ENCODE results near the gene HIVEP3. TPM values are rescaled to one million over a fixed set of nuclear protein-coding genes. Genes with fewer than 3 reads are reported as not detected.
A peak's percentile ranks its signal among the peaks of the same experiment; 100 is the strongest.

HIVEP3 gene
- total RNA-seq, 1 experiment from 2014 or later = 1.2 TPM

DNA sequence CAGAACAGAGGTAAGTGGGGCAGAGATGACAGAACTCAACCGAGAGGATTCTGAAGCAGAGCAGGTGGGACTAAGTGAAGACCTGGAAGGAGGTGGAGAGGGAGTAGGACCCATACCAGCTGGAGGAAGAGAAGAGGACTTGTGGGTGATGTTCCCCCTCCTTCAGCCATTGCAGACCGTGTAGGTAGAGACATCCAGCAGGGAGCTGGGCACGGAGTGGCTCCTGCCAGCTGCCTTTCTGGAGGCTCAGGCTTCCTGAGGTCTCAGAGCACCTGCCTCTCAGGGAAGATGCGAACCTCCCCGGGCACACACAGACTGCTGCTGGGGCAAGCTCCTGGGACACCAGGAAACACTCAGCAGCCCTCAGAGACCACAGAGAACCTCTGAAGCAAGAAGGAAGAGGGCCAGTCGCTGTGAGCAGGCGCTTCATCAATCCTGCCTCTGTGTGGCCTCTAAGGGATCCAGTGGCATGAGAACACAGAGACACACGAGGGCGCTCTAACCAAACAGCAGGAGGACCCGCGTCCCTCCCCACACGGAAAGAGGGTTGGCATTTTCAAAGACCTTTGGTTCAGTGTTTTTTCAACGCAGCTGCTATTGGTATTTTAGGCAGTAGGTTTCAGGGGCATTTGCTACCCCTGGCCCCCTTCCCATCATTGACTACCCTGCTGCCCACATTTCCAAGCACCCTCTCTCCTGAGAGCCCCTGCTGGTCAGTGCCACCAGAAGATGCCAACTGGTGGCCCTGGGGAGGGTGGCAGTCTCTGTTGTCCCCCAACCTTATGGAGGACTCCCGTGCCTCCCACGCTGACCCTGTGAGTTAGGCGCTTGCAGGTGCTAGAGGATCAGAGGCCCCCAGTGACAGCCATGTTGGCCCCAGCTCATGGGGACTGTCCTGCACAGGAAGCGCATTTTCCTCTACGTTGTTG is 344.7 kb downstream of the HIVEP3 start:
- intact Hi-C loops (cut with micrococcal nuclease) = loop anchor here (1.0 to 5.0 kb wide), 3 partner anchors 221 to 598 kb away; no protein-coding TSS in a partner anchor
- Mint-ChIP-seq H3K27me3 (ENCODE audit: insufficient read depth, unreplicated experiment) (no peaks in the 10 kb centered on the region), H3K4me1 (ENCODE audit: insufficient read depth, unreplicated experiment) (no peaks in the 10 kb centered on the region), H3K9me3 (ENCODE audit: unreplicated experiment) (no peaks in the 10 kb centered on the region), H3K36me3 (ENCODE audit: insufficient read depth, unreplicated experiment) (peaks cover 6% of the 10 kb centered on the region), H3K4me3 (ENCODE audit: unreplicated experiment) (no peak overlapping the region), H3K27ac (ENCODE audit: low read depth, unreplicated experiment) (no peak overlapping the region)
- POLR2A ChIA-PET = interaction anchor here (0.5 to 0.6 kb wide), 2 partner anchors 19 to 525 kb away, joined by 3 to 5 read pairs; no protein-coding TSS in a partner anchor
- peak; percentile 82 for DNase-seq (ENCODE audit: unreplicated experiment)
- CTCF ChIA-PET = interaction anchor here (0.5 to 4.9 kb wide), 56 partner anchors 9 to 1756 kb away, joined by 3 to 37 read pairs (median 3); no protein-coding TSS in a partner anchor
- BruUV-seq (replicated peaks) = no TSS peak
- TF ChIP-seq, protein P1, sequence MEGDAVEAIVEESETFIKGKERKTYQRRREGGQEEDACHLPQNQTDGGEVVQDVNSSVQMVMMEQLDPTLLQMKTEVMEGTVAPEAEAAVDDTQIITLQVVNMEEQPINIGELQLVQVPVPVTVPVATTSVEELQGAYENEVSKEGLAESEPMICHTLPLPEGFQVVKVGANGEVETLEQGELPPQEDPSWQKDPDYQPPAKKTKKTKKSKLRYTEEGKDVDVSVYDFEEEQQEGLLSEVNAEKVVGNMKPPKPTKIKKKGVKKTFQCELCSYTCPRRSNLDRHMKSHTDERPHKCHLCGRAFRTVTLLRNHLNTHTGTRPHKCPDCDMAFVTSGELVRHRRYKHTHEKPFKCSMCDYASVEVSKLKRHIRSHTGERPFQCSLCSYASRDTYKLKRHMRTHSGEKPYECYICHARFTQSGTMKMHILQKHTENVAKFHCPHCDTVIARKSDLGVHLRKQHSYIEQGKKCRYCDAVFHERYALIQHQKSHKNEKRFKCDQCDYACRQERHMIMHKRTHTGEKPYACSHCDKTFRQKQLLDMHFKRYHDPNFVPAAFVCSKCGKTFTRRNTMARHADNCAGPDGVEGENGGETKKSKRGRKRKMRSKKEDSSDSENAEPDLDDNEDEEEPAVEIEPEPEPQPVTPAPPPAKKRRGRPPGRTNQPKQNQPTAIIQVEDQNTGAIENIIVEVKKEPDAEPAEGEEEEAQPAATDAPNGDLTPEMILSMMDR (IDR thresholded peaks at IDR 0.05; ENCODE audit: unreplicated experiment) = peak; percentile 92

DNA sequence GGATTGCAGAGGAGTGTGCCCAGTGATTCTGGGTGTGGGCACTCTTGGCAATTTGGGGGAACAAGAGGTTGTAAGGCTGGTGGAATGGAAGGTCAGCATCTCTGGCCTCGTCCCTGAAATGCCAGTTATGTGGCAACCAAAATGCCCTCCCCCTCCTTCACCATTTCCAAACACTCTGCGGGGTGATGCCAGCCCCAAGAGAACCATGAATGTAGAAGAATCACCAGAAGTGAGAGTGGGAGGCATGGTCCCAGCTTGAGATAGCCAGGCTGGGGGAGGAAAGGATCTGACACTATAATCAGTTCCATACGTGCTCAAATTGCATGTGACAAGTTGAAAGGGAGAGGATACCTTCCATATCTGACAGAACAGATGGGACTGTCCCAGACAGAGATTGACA is 345.5 kb downstream of the HIVEP3 start:
- no peak overlapping the region for H3K27ac Mint-ChIP-seq (ENCODE audit: low read depth, unreplicated experiment)
- H3K36me3 Mint-ChIP-seq (ENCODE audit: insufficient read depth, unreplicated experiment) = peaks cover 6% of the 10 kb centered on the region
- CTCF ChIA-PET = interaction anchor here (0.6 to 4.9 kb wide), 38 partner anchors 8 to 891 kb away, joined by 3 to 37 read pairs (median 4); no protein-coding TSS in a partner anchor
- intact Hi-C loops (cut with micrococcal nuclease) = loop anchor here (5.0 kb wide), 2 partner anchors 464 to 599 kb away; no protein-coding TSS in a partner anchor
- POLR2A ChIA-PET = no interaction called here
- H3K9me3 Mint-ChIP-seq (ENCODE audit: unreplicated experiment) = no peaks in the 10 kb centered on the region
- no peak for DNase-seq (ENCODE audit: unreplicated experiment)
- H3K27me3 Mint-ChIP-seq (ENCODE audit: insufficient read depth, unreplicated experiment) = no peaks in the 10 kb centered on the region
- TF ChIP-seq, protein P1 (IDR thresholded peaks at IDR 0.05; ENCODE audit: unreplicated experiment) = no peak
- BruUV-seq (replicated peaks) = no TSS peak
- no peaks in the 10 kb centered on the region for H3K4me1 Mint-ChIP-seq (ENCODE audit: insufficient read depth, unreplicated experiment)
- H3K4me3 Mint-ChIP-seq (ENCODE audit: unreplicated experiment) = no peak overlapping the region

DNA sequence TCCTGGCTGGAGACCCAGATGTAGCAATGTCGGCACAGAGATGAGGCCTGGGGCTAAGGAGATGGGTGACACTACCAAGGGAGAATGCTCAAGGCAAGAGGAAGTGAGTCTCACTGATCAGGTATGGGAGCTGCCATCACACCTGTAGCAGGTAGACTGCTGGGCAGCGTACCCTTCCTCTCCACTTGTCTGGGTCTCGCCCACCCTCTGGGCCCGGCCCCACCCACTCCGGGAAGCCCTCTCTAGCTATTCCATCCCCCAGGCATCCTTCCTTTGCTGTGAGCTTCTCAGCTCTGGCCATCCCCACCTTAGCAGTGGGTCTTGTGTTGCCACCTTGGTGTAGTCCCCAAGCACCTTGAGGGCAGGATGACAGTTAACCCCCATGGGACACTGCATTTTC is 346.5 kb downstream of the HIVEP3 start:
- Mint-ChIP-seq H3K27ac (ENCODE audit: low read depth, unreplicated experiment) (no peak overlapping the region), H3K4me3 (ENCODE audit: unreplicated experiment) (no peak overlapping the region), H3K9me3 (ENCODE audit: unreplicated experiment) (no peaks in the 10 kb centered on the region), H3K36me3 (ENCODE audit: insufficient read depth, unreplicated experiment) (peaks cover 6% of the 10 kb centered on the region), H3K4me1 (ENCODE audit: insufficient read depth, unreplicated experiment) (no peaks in the 10 kb centered on the region), H3K27me3 (ENCODE audit: insufficient read depth, unreplicated experiment) (no peaks in the 10 kb centered on the region)
- POLR2A ChIA-PET = no interaction called here
- no TSS peak for BruUV-seq (replicated peaks)
- DNase-seq (ENCODE audit: unreplicated experiment) = no peak
- CTCF ChIA-PET = interaction anchor here (0.5 to 4.9 kb wide), 6 partner anchors 35 to 652 kb away, joined by 3 to 37 read pairs (median 4); no protein-coding TSS in a partner anchor
- intact Hi-C loops (cut with micrococcal nuclease) = loop anchor here (5.0 kb wide), 2 partner anchors 465 to 600 kb away; no protein-coding TSS in a partner anchor
- TF ChIP-seq, protein P1 (IDR thresholded peaks at IDR 0.05; ENCODE audit: unreplicated experiment) = no peak

DNA sequence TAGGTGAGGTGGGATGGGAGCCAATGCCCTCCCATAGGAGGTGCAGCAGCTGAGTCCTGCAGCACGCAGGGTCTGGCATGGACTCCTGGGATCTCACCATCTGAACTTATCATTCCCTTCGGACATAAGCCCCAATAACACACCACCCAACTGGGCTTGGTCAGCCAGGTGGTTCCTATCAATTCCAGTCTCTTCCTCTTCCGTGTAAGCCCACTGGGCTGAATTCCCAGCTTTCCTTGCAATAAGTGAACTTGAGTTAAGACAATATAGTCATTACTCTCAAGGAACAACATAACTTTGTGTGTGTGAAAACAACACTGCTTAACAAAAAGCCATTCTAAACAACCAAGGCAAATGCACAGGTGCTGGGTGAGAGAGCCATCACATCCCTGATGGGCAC is 347.7 kb downstream of the HIVEP3 start:
- no TSS peak for BruUV-seq (replicated peaks)
- intact Hi-C loops (cut with micrococcal nuclease) = loop anchor here (5.0 kb wide), 2 partner anchors 466 to 601 kb away; no protein-coding TSS in a partner anchor
- H3K27ac Mint-ChIP-seq (ENCODE audit: low read depth, unreplicated experiment) = no peak overlapping the region
- POLR2A ChIA-PET = no interaction called here
- no peaks in the 10 kb centered on the region for H3K9me3 Mint-ChIP-seq (ENCODE audit: unreplicated experiment)
- TF ChIP-seq, protein P1 (IDR thresholded peaks at IDR 0.05; ENCODE audit: unreplicated experiment) = no peak
- H3K4me1 Mint-ChIP-seq (ENCODE audit: insufficient read depth, unreplicated experiment) = no peaks in the 10 kb centered on the region
- peaks cover 11% of the 10 kb centered on the region for H3K36me3 Mint-ChIP-seq (ENCODE audit: insufficient read depth, unreplicated experiment)
- no peak overlapping the region for H3K4me3 Mint-ChIP-seq (ENCODE audit: unreplicated experiment)
- DNase-seq (ENCODE audit: unreplicated experiment) = no peak
- H3K27me3 Mint-ChIP-seq (ENCODE audit: insufficient read depth, unreplicated experiment) = no peaks in the 10 kb centered on the region
- CTCF ChIA-PET = interaction anchor here (0.6 kb wide), 1 partner anchor 55 kb away, joined by 3 read pairs; no protein-coding TSS in a partner anchor

Data from MCF 10A (cell line).